Right atrium auricular region (tissue), 2 donors: ENCODE data around the gene PCBP2. TPM values are rescaled to one million over a fixed set of nuclear protein-coding genes. Genes with fewer than 3 reads are reported as not detected.

Experiments used
- DNase-seq: peaks from one replicate; pipeline ENCODE4 v3.0.0-alpha.2; 2019; ENCODE audit warnings: low spot score
- H3K27ac ChIP-seq, 2 donors: fragments of 200-600 bp; sonication (generic); 1 replicate in 1 of 2; 2 replicates in 1 of 2; pipeline ENCODE4 v1.5.1; 2016 to 2019
- H3K27me3 ChIP-seq, 2 donors: fragments of 200-600 bp; sonication (generic); one replicate each; pipeline versions ENCODE4 v1.5.1 to v1.6.0; 2017 to 2019
- H3K36me3 ChIP-seq: fragments of 200-600 bp; sonication (generic); one replicate; pipeline ENCODE4 v1.5.1; 2016
- H3K4me1 ChIP-seq, 2 donors: fragments of 200-600 bp; sonication (generic); one replicate each; pipeline versions ENCODE4 v1.5.1 to v1.6.0; 2017 to 2019
- H3K4me3 ChIP-seq, 2 donors: fragments of 200-600 bp; sonication (generic); 1 replicate in 1 of 2; 2 replicates in 1 of 2; pipeline ENCODE4 v1.5.1; 2017 to 2019; ENCODE audit warnings: mild to moderate bottlenecking in 1 of 2, moderate library complexity in 1 of 2
- H3K9me3 ChIP-seq, 2 donors: fragments of 200-600 bp; sonication (generic); one replicate each; pipeline ENCODE4 v1.5.1; 2019
- CTCF ChIP-seq, 2 donors: fragments of 200-600 bp; sonication (generic); IDR thresholded peaks; one replicate each; pipeline ENCODE4 v1.5.1; 2019; ENCODE audit warnings: antibody characterized with exemption in 2 of 2
- total RNA-seq, 2 donors: library from RNA; depleted of rRNA; stranded (reverse); fragments of >200 nt; gene quantifications; one replicate each; pipeline ENCODE4 v1.1.0, GENCODE V29; 2016

PCBP2 gene
- total RNA-seq, 2 donors from 2014 or later = 288 to 378 TPM

DNA sequence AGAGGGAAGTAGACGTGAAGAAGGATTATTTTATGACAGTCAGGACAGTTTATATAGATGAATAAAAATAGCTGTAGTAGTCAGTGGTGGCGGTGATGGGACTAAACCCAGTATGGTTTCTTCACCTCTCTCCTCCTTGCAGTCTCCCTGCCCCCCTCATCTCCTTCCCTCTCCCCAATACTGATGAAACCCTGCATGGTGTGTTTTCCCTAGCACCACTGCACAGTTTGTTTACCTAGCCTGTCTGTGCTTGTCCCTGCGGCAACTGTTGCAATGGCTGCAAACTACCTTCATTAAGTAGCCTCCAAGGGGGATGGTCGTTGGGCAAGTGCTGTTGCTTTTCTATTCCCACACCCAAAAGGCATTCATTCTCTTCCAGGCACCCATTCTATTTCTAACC lies 14.7 kb downstream of the PCBP2 start:
- DNase-seq = no peak
- H3K27ac ChIP-seq = no peak overlapping the region

GRCh38 chr12:53467082-53467481 lies 15.2 kb downstream of the PCBP2 start:
- Histone ChIP-seq H3K4me3 (no peak overlapping the region), H3K9me3 (no peaks in the 10 kb centered on the region), H3K27me3 (no peaks in the 10 kb centered on the region), H3K4me1 (peaks cover 0 to 64% of the 10 kb centered on the region in 2 donors), H3K27ac (no peak overlapping the region), H3K36me3 (peaks cover 100% of the 10 kb centered on the region)
- no peak for TF ChIP-seq CTCF (IDR thresholded peaks at IDR 0.05)
- no peak for DNase-seq

More for the DNA sequence above, 14.7 kb downstream of the PCBP2 start:
- Histone ChIP-seq H3K9me3 (no peaks in the 10 kb centered on the region), H3K36me3 (peaks cover 100% of the 10 kb centered on the region), H3K4me1 (peaks cover 0 to 64% of the 10 kb centered on the region in 2 donors), H3K4me3 (no peak overlapping the region), H3K27me3 (no peaks in the 10 kb centered on the region)
- TF ChIP-seq CTCF (IDR thresholded peaks at IDR 0.05) = no peak

GRCh38 chr12:53467880-53468279 lies 16.0 kb downstream of the PCBP2 start:
- H3K36me3 ChIP-seq = peaks cover 100% of the 10 kb centered on the region
- H3K4me1 ChIP-seq = peaks cover 0 to 64% of the 10 kb centered on the region in 2 donors

DNA sequence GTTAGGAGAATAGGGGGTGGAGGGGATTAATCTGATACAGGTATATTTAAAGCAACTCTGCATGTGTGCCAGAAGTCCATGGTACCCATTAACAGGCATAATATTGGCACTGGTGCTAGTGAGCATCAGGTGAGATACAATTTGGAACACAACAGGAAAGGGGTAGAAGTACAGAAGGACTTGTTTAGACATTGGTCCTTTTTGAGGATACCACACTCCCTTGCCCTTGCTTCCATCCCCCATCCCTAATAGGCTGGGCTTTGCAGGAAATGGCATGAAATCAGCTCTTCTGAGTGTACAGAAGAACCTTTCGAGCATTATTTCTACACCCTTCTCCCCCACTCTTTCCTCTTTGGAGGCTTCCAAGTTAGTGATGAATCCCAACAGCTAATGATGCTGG lies 16.4 kb downstream of the PCBP2 start:
- Histone ChIP-seq H3K36me3 (peaks cover 98% of the 10 kb centered on the region), H3K4me3 (no peak overlapping the region), H3K9me3 (no peaks in the 10 kb centered on the region), H3K27ac (no peak overlapping the region), H3K4me1 (peaks cover 0 to 64% of the 10 kb centered on the region in 2 donors), H3K27me3 (no peaks in the 10 kb centered on the region)
- DNase-seq = no peak
- TF ChIP-seq CTCF (IDR thresholded peaks at IDR 0.05) = no peak

More at GRCh38 chr12:53467880-53468279, 16.0 kb downstream of the PCBP2 start:
- TF ChIP-seq CTCF (IDR thresholded peaks at IDR 0.05) = no peak
- Histone ChIP-seq H3K27me3 (no peaks in the 10 kb centered on the region), H3K27ac (no peak overlapping the region), H3K4me3 (no peak overlapping the region), H3K9me3 (no peaks in the 10 kb centered on the region)
- DNase-seq = no peak

GRCh38 chr12:53472056-53472582 lies 20.2 kb downstream of the PCBP2 start:
- Histone ChIP-seq H3K4me3 (no peak overlapping the region), H3K27me3 (no peaks in the 10 kb centered on the region), H3K9me3 (no peaks in the 10 kb centered on the region), H3K36me3 (peaks cover 97% of the 10 kb centered on the region), H3K27ac (no peak overlapping the region), H3K4me1 (peaks cover 0 to 68% of the 10 kb centered on the region in 2 donors)
- DNase-seq = no peak
- no peak for TF ChIP-seq CTCF (IDR thresholded peaks at IDR 0.05)

GRCh38 chr12:53474077-53474476 lies 22.2 kb downstream of the PCBP2 start:
- Histone ChIP-seq H3K27me3 (no peaks in the 10 kb centered on the region), H3K36me3 (peaks cover 97% of the 10 kb centered on the region), H3K27ac (no peak overlapping the region), H3K4me1 (peaks cover 0 to 78% of the 10 kb centered on the region in 2 donors), H3K4me3 (no peak overlapping the region), H3K9me3 (no peaks in the 10 kb centered on the region)
- TF ChIP-seq CTCF (IDR thresholded peaks at IDR 0.05) = no peak
- no peak for DNase-seq
